Measurements from ENCODE around the gene CCDC136. TPM values are rescaled to one million over a fixed set of nuclear protein-coding genes. Genes with fewer than 3 reads are reported as not detected.

Gene CCDC136
- total RNA-seq, 2 experiments from 2014 or later: 9.9 to 10.0 TPM

DNA sequence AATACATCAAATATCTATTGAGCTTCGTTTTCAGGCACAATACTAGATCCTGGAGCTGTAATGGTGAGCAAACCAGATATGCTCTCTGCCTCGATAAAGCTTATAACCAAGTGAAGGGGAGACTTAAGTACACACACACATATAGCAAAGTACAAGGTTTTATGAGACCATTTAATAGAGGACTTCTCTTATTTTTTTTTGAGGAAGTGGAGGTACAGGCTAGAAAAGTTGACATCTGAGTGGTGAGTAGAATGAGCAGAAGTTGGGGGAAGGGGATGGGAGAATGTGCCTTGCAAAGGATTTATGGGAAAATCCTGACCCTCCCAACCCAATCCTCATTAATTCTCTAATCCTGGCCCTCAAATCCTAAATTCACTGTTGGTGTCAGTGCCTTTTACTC is 7.7 kb downstream of the CCDC136 start:
- ChIA-PET POLR2A (no interaction called here), CTCF (no interaction called here)

DNA sequence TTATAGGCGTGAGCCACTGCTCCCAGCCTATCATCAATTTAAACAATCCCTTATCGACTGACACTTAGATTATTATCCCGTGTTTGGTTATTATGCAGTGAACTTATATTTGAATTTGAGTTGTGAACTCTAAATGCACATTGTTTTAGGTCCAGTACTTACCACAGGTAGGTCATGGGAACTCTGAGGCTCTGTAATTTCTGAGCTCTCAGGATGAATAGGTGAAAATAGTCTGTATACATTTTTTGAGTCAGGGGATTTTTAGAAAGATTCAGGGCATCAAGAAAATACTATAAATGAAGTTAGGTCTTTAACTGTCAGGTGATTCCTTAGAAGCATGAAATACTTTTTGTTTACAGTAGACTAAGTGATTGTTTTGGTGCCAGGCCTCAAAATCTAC is 8.8 kb downstream of the CCDC136 start:
- CTCF ChIA-PET: no interaction called here
- POLR2A ChIA-PET: no interaction called here

DNA sequence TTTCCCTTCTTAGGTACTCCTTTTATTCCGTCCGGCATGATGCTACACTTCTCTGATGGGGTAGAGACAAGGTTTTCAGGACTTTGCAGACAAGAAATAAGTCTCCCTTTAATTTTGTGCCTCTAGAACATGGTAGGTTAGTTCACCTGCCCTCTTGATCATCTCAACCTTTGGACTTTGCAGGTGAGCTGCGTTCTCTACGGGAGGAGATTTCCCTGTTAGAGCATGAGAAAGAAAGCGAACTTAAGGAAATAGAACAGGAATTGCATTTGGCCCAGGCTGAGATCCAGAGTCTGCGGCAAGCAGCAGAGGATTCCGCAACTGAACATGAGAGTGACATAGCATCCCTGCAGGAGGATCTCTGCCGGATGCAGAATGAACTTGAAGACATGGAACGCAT is 9.2 kb downstream of the CCDC136 start:
- POLR2A ChIA-PET: no interaction called here
- CTCF ChIA-PET: no interaction called here

- POLR2A ChIA-PET: no interaction called here
- CTCF ChIA-PET: no interaction called here
Observed at GRCh38 chr7:128801667-128802418, 10.1 kb downstream of the CCDC136 start.

DNA sequence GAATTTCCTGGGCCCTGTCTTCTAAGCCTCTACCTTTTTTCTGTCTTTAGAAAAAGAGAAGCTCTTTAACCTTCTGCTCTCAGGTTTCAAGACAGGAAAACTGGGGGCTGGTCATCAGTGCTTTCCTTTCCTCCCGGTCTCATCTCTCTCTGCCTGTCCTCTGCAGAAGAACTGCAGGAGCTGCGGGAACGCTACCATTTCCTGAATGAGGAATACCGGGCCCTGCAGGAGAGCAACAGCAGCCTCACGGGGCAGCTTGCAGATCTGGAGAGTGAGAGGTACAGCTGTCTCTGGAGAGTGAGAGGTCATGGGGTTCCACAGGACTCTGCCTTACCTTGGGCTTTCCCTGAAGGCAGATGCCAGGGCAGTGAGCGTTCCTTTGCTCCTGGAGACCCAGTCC is 12.7 kb downstream of the CCDC136 start:
- ChIA-PET CTCF (no interaction called here), POLR2A (no interaction called here)

- CTCF ChIA-PET: no interaction called here
- POLR2A ChIA-PET: no interaction called here
Observed at GRCh38 chr7:128805225-128805624, 13.5 kb downstream of the CCDC136 start.

GRCh38 chr7:128807191-128807590 is 15.4 kb downstream of the CCDC136 start:
- ChIA-PET POLR2A (no interaction called here), CTCF (no interaction called here)

GRCh38 chr7:128809363-128809762 is 17.6 kb downstream of the CCDC136 start:
- CTCF ChIA-PET: no interaction called here

GRCh38 chr7:128810473-128810872 is 18.7 kb downstream of the CCDC136 start:
- CTCF ChIA-PET: no interaction called here
- POLR2A ChIA-PET: no interaction called here

More at GRCh38 chr7:128809363-128809762, 17.6 kb downstream of the CCDC136 start:
- POLR2A ChIA-PET: interaction anchor here (0.6 kb wide), 1 partner anchor 39 kb away, joined by 3 read pairs; no protein-coding TSS in a partner anchor

GRCh38 chr7:128810997-128811396 is 19.2 kb downstream of the CCDC136 start:
- CTCF ChIA-PET: no interaction called here
- POLR2A ChIA-PET: no interaction called here

DNA sequence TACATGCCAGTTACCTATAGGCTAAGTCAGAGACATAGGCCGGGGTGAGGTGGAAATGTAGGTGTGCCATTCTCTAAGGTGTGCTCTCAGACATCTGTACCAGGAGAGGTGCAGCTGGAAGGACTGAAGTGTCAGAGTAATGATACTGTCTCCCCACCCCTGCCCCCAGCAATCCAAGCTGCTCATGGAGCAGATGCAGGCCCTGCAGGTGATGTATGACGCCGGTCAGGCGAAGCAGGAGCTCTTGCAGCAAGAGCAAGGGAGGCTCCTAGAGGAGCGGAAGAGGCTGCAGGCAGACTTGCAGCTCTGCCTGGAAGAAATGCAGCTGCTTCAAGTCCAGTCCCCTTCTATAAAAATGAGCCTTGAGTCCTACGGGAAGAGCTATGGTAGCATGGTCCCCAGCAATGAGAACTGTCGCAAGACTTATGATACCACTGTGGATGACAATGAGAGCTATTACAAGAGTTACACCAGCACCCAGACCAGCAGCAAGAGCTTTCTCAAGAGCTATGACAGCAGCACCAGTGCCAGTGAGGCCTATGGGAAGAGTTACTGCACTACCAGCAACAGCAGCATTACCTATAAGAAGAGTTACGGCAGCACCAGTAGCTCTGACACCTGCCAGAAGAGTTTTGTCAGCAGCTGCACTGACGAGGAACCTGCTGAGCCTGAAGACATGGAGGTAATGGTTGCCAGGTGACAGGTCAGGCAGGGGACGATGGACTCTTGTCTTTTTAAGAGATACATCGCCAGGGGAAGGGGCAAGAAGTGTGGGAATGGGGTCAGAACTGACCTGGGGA is 20.1 kb downstream of the CCDC136 start:
- CTCF ChIA-PET: no interaction called here

GRCh38 chr7:128812514-128813168 is 20.9 kb downstream of the CCDC136 start:
- CTCF ChIA-PET: no interaction called here
- POLR2A ChIA-PET: no interaction called here

More for the DNA sequence above, 20.1 kb downstream of the CCDC136 start:
- POLR2A ChIA-PET: no interaction called here

DNA sequence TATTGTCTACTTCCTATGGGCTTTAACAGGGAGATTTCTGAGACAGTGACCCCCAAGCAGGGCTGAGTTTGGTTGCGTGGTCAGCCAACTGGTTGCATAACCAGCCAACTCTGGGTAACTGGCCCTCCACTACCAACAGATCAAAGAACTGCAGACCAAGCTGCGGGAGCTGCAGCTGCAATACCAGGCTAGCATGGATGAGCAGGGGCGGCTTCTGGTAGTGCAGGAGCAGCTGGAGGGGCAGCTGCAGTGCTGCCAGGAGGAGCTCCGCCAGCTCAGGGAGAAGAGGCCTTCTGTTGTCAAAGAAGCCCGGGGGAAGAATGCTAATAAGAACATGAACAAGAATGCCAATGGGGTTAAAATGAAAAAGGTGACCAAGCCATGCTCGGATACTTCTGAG is 22.7 kb downstream of the CCDC136 start:
- CTCF ChIA-PET: no interaction called here
- POLR2A ChIA-PET: no interaction called here

GRCh38 chr7:128815289-128815942 is 23.6 kb downstream of the CCDC136 start:
- CTCF ChIA-PET: interaction anchor here (0.6 kb wide), 1 partner anchor 392 kb away, joined by 3 read pairs; no protein-coding TSS in a partner anchor

DNA sequence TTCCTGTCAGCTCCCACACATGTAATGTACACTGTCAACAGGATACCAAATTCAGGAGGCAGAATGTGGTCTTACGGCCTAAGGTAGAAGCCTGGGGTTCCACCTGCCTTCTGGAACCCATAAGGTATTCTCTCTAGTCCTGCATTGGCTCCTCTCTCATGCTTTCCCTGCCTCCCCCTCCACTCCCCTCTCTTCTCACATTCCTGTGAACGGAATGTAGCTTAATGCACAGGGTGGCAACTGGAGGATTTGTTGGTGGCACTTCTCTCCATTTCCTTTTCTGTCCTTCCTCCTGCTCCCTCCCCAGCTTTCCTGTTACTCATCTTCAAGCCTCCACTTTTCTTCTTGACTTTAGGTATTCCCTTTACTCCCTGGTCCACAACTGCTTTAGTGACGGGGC is 26.9 kb downstream of the CCDC136 start:
- POLR2A ChIA-PET: no interaction called here
- CTCF ChIA-PET: interaction anchor here (1.1 kb wide), 1 partner anchor 24 kb away, joined by 5 read pairs; no protein-coding TSS in a partner anchor

More at GRCh38 chr7:128815289-128815942, 23.6 kb downstream of the CCDC136 start:
- POLR2A ChIA-PET: no interaction called here

GRCh38 chr7:128821724-128822123 is 30.0 kb downstream of the CCDC136 start:
- POLR2A ChIA-PET: no interaction called here
- CTCF ChIA-PET: no interaction called here

DNA sequence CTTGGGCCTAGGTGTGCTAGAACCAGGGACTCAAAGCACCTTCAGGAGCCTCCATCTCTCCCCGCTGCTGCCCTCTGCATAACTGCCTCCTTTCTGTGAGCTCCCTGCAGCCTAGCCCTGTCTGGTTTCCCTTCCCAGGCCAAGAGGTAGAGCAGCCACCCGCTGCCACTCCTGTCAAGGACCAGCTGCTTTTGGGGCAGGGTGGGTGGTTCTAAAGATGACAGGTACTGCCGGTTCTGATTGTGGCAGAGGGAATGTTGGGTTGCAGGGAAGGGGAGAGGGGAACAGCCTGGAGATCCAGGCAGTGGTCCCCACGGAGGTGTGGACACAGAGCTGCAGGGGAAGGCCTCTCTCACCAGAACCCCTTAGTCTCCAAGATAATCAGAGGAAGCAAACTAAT is 34.7 kb downstream of the CCDC136 start:
- CTCF ChIA-PET: interaction anchor here (0.7 kb wide), 1 partner anchor 9 kb away, joined by 3 read pairs; no protein-coding TSS in a partner anchor

DNA sequence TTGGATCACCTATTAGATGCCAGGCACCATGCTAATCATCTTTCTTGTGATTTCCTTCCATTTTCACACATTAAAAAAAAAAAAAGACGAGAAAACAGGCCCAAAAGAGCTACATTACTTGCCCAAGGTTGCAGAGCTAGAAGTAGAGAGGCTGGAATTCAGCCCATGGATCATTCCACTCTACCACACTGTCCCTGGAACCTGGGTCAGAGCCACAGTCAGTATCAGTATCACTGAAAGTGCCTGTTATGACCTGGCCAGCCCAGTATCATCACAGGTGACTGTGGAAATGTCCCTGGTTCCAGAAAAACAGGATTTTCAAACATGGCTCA is 35.1 kb downstream of the CCDC136 start:
- ChIA-PET CTCF (interaction anchor here (0.7 kb wide), 1 partner anchor 9 kb away, joined by 3 read pairs; no protein-coding TSS in a partner anchor), POLR2A (interaction anchor here (0.6 to 0.7 kb wide), 2 partner anchors 36 to 48 kb away, joined by 3 read pairs; no protein-coding TSS in a partner anchor)

More for the DNA sequence above, 34.7 kb downstream of the CCDC136 start:
- POLR2A ChIA-PET: interaction anchor here (0.7 kb wide), 1 partner anchor 36 kb away, joined by 3 read pairs; no protein-coding TSS in a partner anchor

- CTCF ChIA-PET: interaction anchor here (1.8 kb wide), 1 partner anchor 15 kb away, joined by 6 read pairs; no protein-coding TSS in a partner anchor
Observed at GRCh38 chr7:128827248-128827958, 35.6 kb downstream of the CCDC136 start.

More at GRCh38 chr7:128827248-128827958, 35.6 kb downstream of the CCDC136 start:
- POLR2A ChIA-PET: interaction anchor here (0.6 to 0.7 kb wide), 2 partner anchors 37 to 49 kb away, joined by 3 read pairs; no protein-coding TSS in a partner anchor

All from activated CD8-positive, alpha-beta memory T cell treated with anti-CD3 and anti-CD28 coated beads for 36 hours (primary cell).